Lung (tissue), 12 donors: ENCODE results near the gene UBXN10. TPM values are rescaled to one million over a fixed set of nuclear protein-coding genes. Genes with fewer than 3 reads are reported as not detected.

Experiments used
- ATAC-seq: fragments of 200-7000 bp; cut with Tn5 transposase; one replicate; pipeline ENCODE4 v1.9.1; 2020; ENCODE audit warnings: moderate number of reproducible peaks; ENCODE audit not compliant: insufficient read depth, low FRiP score
- DNase-seq, 3 donors: peaks; one replicate each; pipeline ENCODE4 v3.0.0-alpha.2; 2013 to 2017
- H3K27ac ChIP-seq, 2 donors: one replicate each; pipeline ENCODE4 v1.5.1; 2013; ENCODE audit warnings: mild to moderate bottlenecking in 2 of 2, moderate library complexity in 2 of 2, control low read depth in 1 of 2, inconsistent platforms in 1 of 2, low read depth in 1 of 2, low read length in 1 of 2
- H3K27me3 ChIP-seq, 3 donors: one replicate each; pipeline ENCODE4 v1.5.1; 2013; ENCODE audit warnings: low read length in 2 of 3; ENCODE audit not compliant: control insufficient read depth in 3 of 3, insufficient read depth in 3 of 3
- H3K36me3 ChIP-seq, 4 donors: one replicate each; pipeline ENCODE4 v1.5.1; 2013; ENCODE audit warnings: low read length in 4 of 4, mild to moderate bottlenecking in 1 of 4, moderate library complexity in 1 of 4; ENCODE audit not compliant: control insufficient read depth in 4 of 4, insufficient read depth in 4 of 4
- H3K4me1 ChIP-seq, 5 donors: one replicate each; pipeline ENCODE4 v1.5.1; 2013; ENCODE audit warnings: low read length in 5 of 5, mild to moderate bottlenecking in 2 of 5, moderate library complexity in 1 of 5; ENCODE audit not compliant: control insufficient read depth in 5 of 5, insufficient read depth in 5 of 5
- H3K4me3 ChIP-seq: one replicate; pipeline ENCODE4 v1.5.1; 2013; ENCODE audit warnings: mild to moderate bottlenecking, control low read depth, moderate library complexity
- H3K9ac ChIP-seq, 2 donors: one replicate each; pipeline ENCODE4 v1.5.1; 2013; ENCODE audit warnings: low read length in 2 of 2, control low read depth in 1 of 2; ENCODE audit not compliant: insufficient read depth in 1 of 2
- H3K9me3 ChIP-seq, 4 donors: one replicate each; pipeline ENCODE4 v1.5.1; 2013; ENCODE audit warnings: low read length in 3 of 4, mild to moderate bottlenecking in 1 of 4, moderate library complexity in 1 of 4; ENCODE audit not compliant: control insufficient read depth in 4 of 4, insufficient read depth in 3 of 4
- CTCF ChIP-seq: IDR thresholded peaks from 2 replicates; pipeline ENCODE4 v1.5.1; 2012; ENCODE audit warnings: mild to moderate bottlenecking; ENCODE audit errors: control extremely low read depth, extremely low read depth
- WGBS, 2 donors: extraction: QIAGEN DNeasy Blood & Tissue Kit; methylation state at CpG; one replicate each; pipeline ENCODE4 v1.1.7; 2013; 5-methylcytosine and 5-hydroxymethylcytosine counted together
- polyA plus RNA-seq, 2 donors: library from polyadenylated mRNA; stranded (reverse); fragments of 200-250 nt; gene quantifications; one replicate each; pipeline ENCODE4 v1.2.1, GENCODE V29; 2013
- total RNA-seq, 2 donors: library from RNA; depleted of rRNA in 1 of 2; stranded (reverse); fragments of >200 nt in 1 of 2; gene quantifications; one replicate each; pipeline ENCODE4 v1.2.1, GENCODE V29; 2014 to 2021
- donor health status: control.
- donor health status: control.
- donor health status: Bipolar disorder and iron deficiency.
- donor health status: healthy.
- donor health status: DM: yes; HTN: yes; CAD: no.

UBXN10 gene
- total and polyA plus RNA-seq, 4 donors = 2.5 to 19.7 (median 12.3) TPM

- peaks cover 0 to 10% (median 0%) of the 10 kb centered on the region in 5 donors for H3K4me1 ChIP-seq
- WGBS, 2 donors = 83% methylated on average over 13 of the region's 13 CpGs
- H3K27me3 ChIP-seq = no peaks in the 10 kb centered on the region
- H3K4me3 ChIP-seq = no peak overlapping the region
- H3K9ac ChIP-seq = no peak overlapping the region
- no peak for DNase-seq
- H3K9me3 ChIP-seq = no peaks in the 10 kb centered on the region
- TF ChIP-seq CTCF = no peak
- no peak overlapping the region for H3K27ac ChIP-seq
- no peaks in the 10 kb centered on the region for H3K36me3 ChIP-seq
- no peak for ATAC-seq
Measured at GRCh38 chr1:20139776-20140612, 45.9 kb upstream of the UBXN10 start.

- DNase-seq (no peak), ATAC-seq (no peak)
- H3K4me1 ChIP-seq = peaks cover 0 to 10% (median 0%) of the 10 kb centered on the region in 5 donors
- TF ChIP-seq CTCF = no peak
- no peaks in the 10 kb centered on the region for H3K36me3 ChIP-seq
- no peaks in the 10 kb centered on the region for H3K27me3 ChIP-seq
- H3K4me3 ChIP-seq = no peak overlapping the region
- H3K9ac ChIP-seq = no peak overlapping the region
- no peak overlapping the region for H3K27ac ChIP-seq
- WGBS, 2 donors = 86 to 91% methylated on average over 9 of the region's 9 CpGs
- no peaks in the 10 kb centered on the region for H3K9me3 ChIP-seq
Measured at GRCh38 chr1:20141001-20141400, 44.9 kb upstream of the UBXN10 start.

GRCh38 chr1:20141466-20141865 is 44.4 kb upstream of the UBXN10 start:
- no peak for ATAC-seq
- Histone ChIP-seq H3K36me3 (no peaks in the 10 kb centered on the region), H3K4me3 (no peak overlapping the region), H3K27me3 (no peaks in the 10 kb centered on the region), H3K27ac (no peak overlapping the region), H3K9me3 (no peaks in the 10 kb centered on the region), H3K9ac (no peak overlapping the region), H3K4me1 (peaks cover 0 to 10% (median 0%) of the 10 kb centered on the region in 5 donors)
- TF ChIP-seq CTCF = no peak
- WGBS, 2 donors = 90 to 98% methylated on average over 6 to 7 of the region's 7 CpGs
- DNase-seq = no peak
